Peyer's patch (tissue), 4 donors: ENCODE results near the gene CLMP.

Experiments used
- CTCF ChIP-seq, 6 experiments: fragments of 450-650 bp in 4 of 6; fragments of 200-600 bp in 2 of 6; sonication (generic) in 1 of 6; IDR thresholded peaks; one replicate each; pipeline ENCODE4 v1.5.1; 2017 to 2019; ENCODE audit warnings: antibody characterized with exemption in 6 of 6, mild to moderate bottlenecking in 3 of 6, moderate library complexity in 1 of 6
- POLR2A ChIP-seq, 2 donors: fragments of 450-650 bp; IDR thresholded peaks; one replicate each; pipeline ENCODE4 v1.5.1; 2017; ENCODE audit warnings: antibody characterized with exemption in 2 of 2, mild to moderate bottlenecking in 2 of 2, moderate library complexity in 2 of 2

DNA sequence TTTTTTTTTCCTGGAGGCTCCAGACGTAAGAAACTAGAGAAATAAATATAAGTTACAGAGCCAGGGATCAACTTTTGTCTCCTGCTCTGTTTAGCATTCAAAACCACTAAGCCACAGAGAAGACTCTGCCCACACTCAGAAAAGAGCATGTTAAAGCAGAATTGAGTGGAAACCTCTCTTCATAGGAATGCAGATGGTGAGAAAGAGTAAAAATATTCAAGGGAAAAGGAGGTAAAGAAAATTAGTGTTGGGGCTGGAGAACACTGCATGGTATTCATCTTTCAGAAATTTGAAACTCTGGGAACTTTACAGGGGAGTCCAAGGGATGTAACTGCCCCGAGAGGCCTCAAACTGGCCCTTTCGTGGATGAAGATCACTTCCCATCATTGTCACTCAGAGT lies 65.1 kb downstream of the CLMP start:
- TF ChIP-seq CTCF (IDR thresholded peaks at IDR 0.05) (no peak), POLR2A (IDR thresholded peaks at IDR 0.05) (no peak)
